GM12875 (cell line): Measurements from ENCODE around the gene GALNT13.

ENCODE experiments used
- H3K4me3 ChIP-seq: one replicate; pipeline ENCODE4 v1.5.1; 2011; ENCODE audit warnings: low read depth, low read length, control low read depth
- CTCF ChIP-seq: IDR thresholded peaks from 2 replicates; pipeline ENCODE4 v1.5.1; 2011; ENCODE audit warnings: low read depth, mild to moderate bottlenecking, control low read depth, inconsistent platforms, low read length, moderate library complexity, borderline replicate concordance; ENCODE audit not compliant: insufficient read depth

GALNT13 gene

GRCh38 chr2:154244932-154245331 is 373.2 kb downstream of the GALNT13 start:
- TF ChIP-seq CTCF = no peak

GRCh38 chr2:154247503-154247902 is 375.8 kb downstream of the GALNT13 start:
- no peak overlapping the region for H3K4me3 ChIP-seq
- no peak for TF ChIP-seq CTCF

More at GRCh38 chr2:154244932-154245331, 373.2 kb downstream of the GALNT13 start:
- no peak overlapping the region for H3K4me3 ChIP-seq

- TF ChIP-seq CTCF = no peak
- H3K4me3 ChIP-seq = no peak overlapping the region
These were observed 384.4 kb downstream of the GALNT13 start for GRCh38 chr2:154256136-154256535.

- no peak for TF ChIP-seq CTCF
- no peak overlapping the region for H3K4me3 ChIP-seq
These were observed 387.3 kb downstream of the GALNT13 start for GRCh38 chr2:154259030-154259429.

GRCh38 chr2:154261473-154262027 is 389.8 kb downstream of the GALNT13 start:
- TF ChIP-seq CTCF = no peak
- H3K4me3 ChIP-seq = no peak overlapping the region

- TF ChIP-seq CTCF = no peak
- no peak overlapping the region for H3K4me3 ChIP-seq
These were observed 391.5 kb downstream of the GALNT13 start for GRCh38 chr2:154263206-154263605.

GRCh38 chr2:154264024-154264423 is 392.3 kb downstream of the GALNT13 start:
- H3K4me3 ChIP-seq = no peak overlapping the region
- no peak for TF ChIP-seq CTCF
